Thymus (tissue), 11 donors: ENCODE data around the gene RAB3GAP2. TPM values are rescaled to one million over a fixed set of nuclear protein-coding genes. Genes with fewer than 3 reads are reported as not detected.
"Not testable (repeated sequence)": the region's sequence is repeated elsewhere in the genome, so short reads cannot be mapped to it uniquely, and the experiment has no call there.

Source experiments
- DNase-seq, 9 donors: peaks; one replicate each; pipeline ENCODE4 v3.0.0-alpha.2; 2013; ENCODE audit warnings: low spot score in 9 of 9, low read depth in 6 of 9, missing footprints in 1 of 9
- H3K27ac ChIP-seq, 2 donors: one replicate each; pipeline ENCODE4 v1.5.1; 2013; ENCODE audit warnings: control low read depth in 1 of 2, low read depth in 1 of 2, low read length in 1 of 2, mild to moderate bottlenecking in 1 of 2, moderate library complexity in 1 of 2
- H3K27me3 ChIP-seq, 2 donors: one replicate each; pipeline ENCODE4 v1.5.1; 2013; ENCODE audit warnings: low read length in 1 of 2; ENCODE audit not compliant: control insufficient read depth in 2 of 2, insufficient read depth in 1 of 2
- H3K36me3 ChIP-seq, 2 donors: one replicate each; pipeline ENCODE4 v1.5.1; 2013; ENCODE audit warnings: low read length in 1 of 2, mild to moderate bottlenecking in 1 of 2, moderate library complexity in 1 of 2; ENCODE audit not compliant: control insufficient read depth in 2 of 2, insufficient read depth in 2 of 2
- H3K4me1 ChIP-seq, 2 donors: one replicate each; pipeline ENCODE4 v1.5.1; 2013; ENCODE audit warnings: low read length in 2 of 2; ENCODE audit not compliant: control insufficient read depth in 2 of 2, insufficient read depth in 2 of 2
- H3K4me3 ChIP-seq, 2 donors: one replicate each; pipeline ENCODE4 v1.5.1; 2013; ENCODE audit warnings: low read length in 2 of 2, control low read depth in 1 of 2, mild to moderate bottlenecking in 1 of 2
- H3K9me3 ChIP-seq, 2 donors: one replicate each; pipeline ENCODE4 v1.5.1; 2013; ENCODE audit warnings: low read length in 1 of 2, mild to moderate bottlenecking in 1 of 2; ENCODE audit not compliant: control insufficient read depth in 2 of 2, insufficient read depth in 1 of 2
- WGBS: extraction: QIAGEN DNeasy Blood & Tissue Kit; methylation state at CpG from one replicate; pipeline ENCODE4 v1.1.7; 2013; 5-methylcytosine and 5-hydroxymethylcytosine counted together
- polyA plus RNA-seq: library from polyadenylated mRNA; stranded (reverse); fragments of 200-250 nt; gene quantifications from one replicate; pipeline ENCODE4 v1.2.3, GENCODE V29; 2013
- total RNA-seq: library from RNA; stranded (reverse); fragments of 120-200 nt; gene quantifications from one replicate; pipeline ENCODE4 v1.2.4, GENCODE V29; 2013
- donor health status: healthy.

Gene RAB3GAP2
- total and polyA plus RNA-seq, 2 donors: 14.4 to 19.6 TPM

GRCh38 chr1:220239213-220239612 is 33.0 kb downstream of the RAB3GAP2 start:
- H3K27me3 ChIP-seq: no peaks in the 10 kb centered on the region
- DNase-seq: no peak
- no peaks in the 10 kb centered on the region for H3K4me1 ChIP-seq
- H3K9me3 ChIP-seq: no peaks in the 10 kb centered on the region
- H3K27ac ChIP-seq: no peak overlapping the region
- no peak overlapping the region for H3K4me3 ChIP-seq
- H3K36me3 ChIP-seq: no peaks in the 10 kb centered on the region
- WGBS: 98% methylated on average over 5 of the region's 5 CpGs

- H3K4me1 ChIP-seq: not testable (repeated sequence)
Observed at GRCh38 chr1:220236278-220236677, 36.0 kb downstream of the RAB3GAP2 start.

GRCh38 chr1:220235462-220235861 is 36.8 kb downstream of the RAB3GAP2 start:
- H3K4me3 ChIP-seq: no peak overlapping the region
- H3K27ac ChIP-seq: no peak overlapping the region
- H3K9me3 ChIP-seq: no peaks in the 10 kb centered on the region
- DNase-seq: no peak
- WGBS: 96% methylated on average over 1 of the region's 1 CpG
- peaks cover 0 to 10% of the 10 kb centered on the region in 2 donors for H3K36me3 ChIP-seq
- H3K27me3 ChIP-seq: no peaks in the 10 kb centered on the region
- no peaks in the 10 kb centered on the region for H3K4me1 ChIP-seq

More at GRCh38 chr1:220236278-220236677, 36.0 kb downstream of the RAB3GAP2 start:
- 98% methylated on average over 9 of the region's 9 CpGs for WGBS
- not testable (repeated sequence) for DNase-seq, H3K4me3 ChIP-seq, H3K27ac ChIP-seq, H3K27me3 ChIP-seq, H3K9me3 ChIP-seq
- peaks cover 0 to 10% of the 10 kb centered on the region in 2 donors for H3K36me3 ChIP-seq

- H3K36me3 ChIP-seq: peaks cover 0 to 16% of the 10 kb centered on the region in 2 donors
- 97% methylated on average over 3 of the region's 3 CpGs for WGBS
- no peaks in the 10 kb centered on the region for H3K9me3 ChIP-seq
- DNase-seq: no peak
- H3K27ac ChIP-seq: no peak overlapping the region
- H3K4me1 ChIP-seq: no peaks in the 10 kb centered on the region
- H3K4me3 ChIP-seq: no peak overlapping the region
- no peaks in the 10 kb centered on the region for H3K27me3 ChIP-seq
Observed at GRCh38 chr1:220233927-220234326, 38.3 kb downstream of the RAB3GAP2 start.

GRCh38 chr1:220229771-220230170 is 42.5 kb downstream of the RAB3GAP2 start:
- Histone ChIP-seq H3K9me3 (no peaks in the 10 kb centered on the region), H3K27ac (no peak overlapping the region), H3K4me1 (no peaks in the 10 kb centered on the region), H3K36me3 (peaks cover 0 to 21% of the 10 kb centered on the region in 2 donors), H3K4me3 (no peak overlapping the region), H3K27me3 (no peaks in the 10 kb centered on the region)
- WGBS: 94% methylated on average over 2 of the region's 2 CpGs
- no peak for DNase-seq

- Histone ChIP-seq H3K4me3 (no peak overlapping the region), H3K36me3 (peaks cover 0 to 19% of the 10 kb centered on the region in 2 donors), H3K4me1 (no peaks in the 10 kb centered on the region), H3K27ac (no peak overlapping the region), H3K9me3 (no peaks in the 10 kb centered on the region), H3K27me3 (no peaks in the 10 kb centered on the region)
- DNase-seq: no peak
- 93% methylated on average over 4 of the region's 4 CpGs for WGBS
Observed at GRCh38 chr1:220227393-220227792, 44.9 kb downstream of the RAB3GAP2 start.

- peaks cover 0 to 15% of the 10 kb centered on the region in 2 donors for H3K36me3 ChIP-seq
- H3K4me1 ChIP-seq: no peaks in the 10 kb centered on the region
- DNase-seq: no peak
- no peaks in the 10 kb centered on the region for H3K27me3 ChIP-seq
- 94% methylated on average over 3 of the region's 3 CpGs for WGBS
- no peaks in the 10 kb centered on the region for H3K9me3 ChIP-seq
- H3K4me3 ChIP-seq: no peak overlapping the region
- H3K27ac ChIP-seq: no peak overlapping the region
Observed at GRCh38 chr1:220226752-220227151, 45.5 kb downstream of the RAB3GAP2 start.

- Histone ChIP-seq H3K27ac (no peak overlapping the region), H3K4me1 (no peaks in the 10 kb centered on the region), H3K4me3 (no peak overlapping the region), H3K9me3 (no peaks in the 10 kb centered on the region), H3K36me3 (peaks cover 0 to 10% of the 10 kb centered on the region in 2 donors), H3K27me3 (no peaks in the 10 kb centered on the region)
- DNase-seq: no peak
Observed at GRCh38 chr1:220225957-220226356, 46.3 kb downstream of the RAB3GAP2 start.

GRCh38 chr1:220224611-220225124 is 47.6 kb downstream of the RAB3GAP2 start:
- Histone ChIP-seq H3K4me3 (no peak overlapping the region), H3K27ac (no peak overlapping the region), H3K4me1 (no peaks in the 10 kb centered on the region), H3K36me3 (peaks cover 5 to 7% of the 10 kb centered on the region in 2 donors), H3K9me3 (no peaks in the 10 kb centered on the region), H3K27me3 (no peaks in the 10 kb centered on the region)
- 98% methylated on average over 1 of the region's 1 CpG for WGBS
- no peak for DNase-seq
